ENCODE results near the gene CCR6. TPM values are rescaled to one million over a fixed set of nuclear protein-coding genes. Genes with fewer than 3 reads are reported as not detected.

The CCR6 gene
- not detected in 2 replicates for total RNA-seq

GRCh38 chr6:167122827-167123657, at the start of gene CCR6:
CCR6 (plus strand) TSS chr6:167123096; CDS start chr6:167136135, 13,039 bp downstream.

GRCh38 chr6:167157863-167158262, 35.0 kb downstream of the CCR6 start, which contains the start of gene GPR31:
GPR31 (minus strand) TSS chr6:167157980; CDS start chr6:167157831, 149 bp downstream.

Other genes with a start within 250 kb of the CCR6 start
- gene RNASET2, start 166.5 kb upstream of the CCR6 start, total RNA-seq: 12.5 and 31.3 TPM in 2 replicates
- 12.1 and 17.4 TPM in 2 replicates for gene CEP43, start 123.7 kb upstream of the CCR6 start, total RNA-seq
- gene GPR31, start 34.9 kb downstream of the CCR6 start, total RNA-seq: not detected in 2 replicates
- gene UNC93A, start 168.2 kb downstream of the CCR6 start, total RNA-seq: not detected in 2 replicates
- gene TTLL2, start 202.0 kb downstream of the CCR6 start, total RNA-seq: not detected in 2 replicates